ENCODE data around the gene ASB15.
A peak's percentile ranks its signal among the peaks of the same experiment; 100 is the strongest.

Gene ASB15

DNA sequence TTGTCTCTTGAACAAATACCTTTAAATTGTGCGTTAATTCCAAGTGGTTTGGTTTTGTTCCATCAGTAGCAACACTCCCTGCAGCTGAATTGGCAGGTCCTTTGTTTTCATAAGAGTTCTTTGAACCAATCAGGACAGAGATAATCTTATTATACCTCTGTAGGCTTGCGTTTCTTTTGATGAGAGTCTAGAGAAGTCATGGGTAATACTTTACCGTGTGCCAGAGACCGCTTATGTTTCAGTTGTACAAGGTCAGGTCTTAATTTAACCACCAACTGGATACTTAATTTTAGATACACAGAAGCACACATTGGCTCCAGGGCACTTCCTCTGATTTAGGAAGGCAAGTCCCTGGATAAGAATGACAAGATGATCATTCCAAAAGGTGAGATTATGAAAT lies at the start of gene ASB15:
TSS of gene ASB15 (plus strand) at position 292 of the 400 bp plus-strand sequence. CDS start 12,682 bp downstream, outside the sequence.
- TF ChIP-seq GATA3 (IDR thresholded peaks at IDR 0.05; ENCODE audit: low read depth, low read length) (no peak), GATA2 (IDR thresholded peaks at IDR 0.05; ENCODE audit: low read depth, low read length) (no peak)

DNA sequence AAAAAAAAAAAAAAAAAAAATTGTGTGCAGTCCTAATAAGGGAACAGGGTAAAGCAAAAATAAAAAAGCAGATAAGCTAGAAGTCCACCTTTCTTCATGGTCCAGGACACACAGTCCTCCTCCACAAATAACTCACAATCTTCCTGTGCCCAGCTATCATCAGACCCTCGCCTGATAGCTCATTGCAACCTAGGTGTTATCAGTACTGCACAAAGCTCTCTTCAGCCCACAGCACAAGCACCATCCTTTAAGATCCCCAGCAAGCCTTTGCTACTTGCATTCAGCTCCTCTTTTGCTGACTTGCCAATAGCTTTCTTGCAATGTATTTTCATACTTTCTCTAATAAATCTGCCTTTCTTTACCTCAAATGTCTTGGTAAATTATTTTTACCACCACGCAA lies 49.0 kb upstream of the ASB15 start:
- TF ChIP-seq GATA3 (IDR thresholded peaks at IDR 0.05; ENCODE audit: low read depth, low read length) = no peak
- TF ChIP-seq GATA2 (IDR thresholded peaks at IDR 0.05; ENCODE audit: low read depth, low read length) = no peak

- TF ChIP-seq GATA3 (IDR thresholded peaks at IDR 0.05; ENCODE audit: low read depth, low read length) (no peak), GATA2 (IDR thresholded peaks at IDR 0.05; ENCODE audit: low read depth, low read length) (no peak)
These were observed 48.5 kb upstream of the ASB15 start for GRCh38 chr7:123553159-123553558.

- TF ChIP-seq GATA2 (IDR thresholded peaks at IDR 0.05; ENCODE audit: low read depth, low read length) = no peak
- no peak for TF ChIP-seq GATA3 (IDR thresholded peaks at IDR 0.05; ENCODE audit: low read depth, low read length)
These were observed 46.1 kb upstream of the ASB15 start for GRCh38 chr7:123555484-123555883.

DNA sequence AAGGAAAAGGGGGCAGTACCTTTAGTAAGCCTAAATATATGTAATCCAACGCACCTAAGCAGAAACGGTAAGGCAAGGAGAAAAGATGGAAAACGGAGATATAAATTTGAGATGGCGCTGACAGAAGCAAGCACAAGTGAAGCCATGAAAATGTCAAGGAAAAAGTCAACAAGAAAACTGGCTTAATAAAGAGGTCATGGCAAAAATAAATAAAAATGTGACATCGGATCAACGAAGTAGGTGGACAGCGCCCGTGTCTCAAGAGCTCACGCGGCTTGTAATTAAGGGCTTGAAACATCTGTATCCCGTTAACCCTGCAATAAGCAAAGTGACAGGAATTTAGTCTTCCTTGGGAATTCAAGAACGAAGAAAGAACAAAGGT lies 44.6 kb upstream of the ASB15 start:
- no peak for TF ChIP-seq GATA2 (IDR thresholded peaks at IDR 0.05; ENCODE audit: low read depth, low read length)
- TF ChIP-seq GATA3 (IDR thresholded peaks at IDR 0.05; ENCODE audit: low read depth, low read length) = no peak

GRCh38 chr7:123557398-123558288 lies 44.0 kb upstream of the ASB15 start, which contains the start of gene NDUFA5:
Gene NDUFA5, minus strand, starts transcription at chr7:123557818. Its CDS starts 23 bp downstream, at chr7:123557795.
- TF ChIP-seq GATA2 (IDR thresholded peaks at IDR 0.05; ENCODE audit: low read depth, low read length) = 0 out of 2 replicates have a peak, but pooled peaks have one; percentile 8
- TF ChIP-seq GATA3 (IDR thresholded peaks at IDR 0.05; ENCODE audit: low read depth, low read length) = no peak

DNA sequence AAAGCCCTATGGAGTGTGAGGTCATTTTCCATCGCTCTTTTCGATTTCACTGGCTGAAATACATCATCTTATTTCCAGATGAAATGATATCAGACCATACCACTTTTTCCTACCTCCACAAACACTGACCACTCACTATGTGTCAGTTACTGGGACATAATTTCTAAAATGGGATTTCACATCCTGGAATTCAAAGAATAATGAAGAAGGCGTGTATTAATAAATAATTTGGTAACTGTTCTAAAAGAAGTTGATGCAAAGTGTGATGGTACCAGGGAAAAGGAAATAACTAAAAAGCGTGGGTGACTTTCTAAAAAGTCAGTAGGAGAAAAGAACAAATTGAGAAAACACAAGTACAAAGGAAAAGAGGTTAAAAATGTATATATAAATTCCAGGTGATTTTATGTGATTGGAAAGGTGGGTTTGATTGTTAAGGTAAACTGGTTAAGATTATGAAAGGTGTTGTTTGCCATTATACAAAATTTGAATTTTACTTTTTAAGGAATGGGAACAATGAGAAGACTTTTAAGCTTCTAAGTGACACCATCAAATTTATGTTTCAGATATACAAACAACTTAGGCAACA lies 43.2 kb upstream of the ASB15 start:
- TF ChIP-seq GATA2 (IDR thresholded peaks at IDR 0.05; ENCODE audit: low read depth, low read length) (no peak), GATA3 (IDR thresholded peaks at IDR 0.05; ENCODE audit: low read depth, low read length) (peak; percentile 14; the same call in 1 of the 2 replicates)

DNA sequence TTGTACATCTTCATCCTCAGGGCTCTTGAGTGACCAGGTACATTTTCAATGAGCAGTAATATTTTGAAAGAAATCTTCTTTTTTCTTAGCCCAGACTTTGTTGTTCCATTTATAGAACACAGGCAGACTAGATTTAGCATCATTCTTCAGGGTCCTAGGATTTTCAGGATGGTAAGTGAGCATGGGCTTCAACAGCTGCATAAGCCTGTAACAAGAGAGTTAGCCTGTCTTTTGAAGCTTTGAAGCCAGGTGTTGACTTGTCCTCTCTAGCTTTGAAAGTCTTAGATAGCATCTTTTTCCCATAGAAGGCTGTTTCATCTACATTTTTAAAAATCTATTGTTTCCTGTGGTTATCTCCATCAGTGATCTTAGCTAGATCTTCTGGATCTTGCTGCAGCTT lies 39.5 kb upstream of the ASB15 start:
- TF ChIP-seq GATA3 (IDR thresholded peaks at IDR 0.05; ENCODE audit: low read depth, low read length) (no peak), GATA2 (IDR thresholded peaks at IDR 0.05; ENCODE audit: low read depth, low read length) (no peak)

- TF ChIP-seq GATA2 (IDR thresholded peaks at IDR 0.05; ENCODE audit: low read depth, low read length) (no peak), GATA3 (IDR thresholded peaks at IDR 0.05; ENCODE audit: low read depth, low read length) (no peak)
These were observed 32.1 kb upstream of the ASB15 start for GRCh38 chr7:123569352-123570010.

- TF ChIP-seq GATA3 (IDR thresholded peaks at IDR 0.05; ENCODE audit: low read depth, low read length) (no peak), GATA2 (IDR thresholded peaks at IDR 0.05; ENCODE audit: low read depth, low read length) (no peak)
These were observed 31.0 kb upstream of the ASB15 start for GRCh38 chr7:123570390-123571182.

- TF ChIP-seq GATA3 (IDR thresholded peaks at IDR 0.05; ENCODE audit: low read depth, low read length) (no peak), GATA2 (IDR thresholded peaks at IDR 0.05; ENCODE audit: low read depth, low read length) (no peak)
These were observed 30.4 kb upstream of the ASB15 start for GRCh38 chr7:123571187-123571586.

DNA sequence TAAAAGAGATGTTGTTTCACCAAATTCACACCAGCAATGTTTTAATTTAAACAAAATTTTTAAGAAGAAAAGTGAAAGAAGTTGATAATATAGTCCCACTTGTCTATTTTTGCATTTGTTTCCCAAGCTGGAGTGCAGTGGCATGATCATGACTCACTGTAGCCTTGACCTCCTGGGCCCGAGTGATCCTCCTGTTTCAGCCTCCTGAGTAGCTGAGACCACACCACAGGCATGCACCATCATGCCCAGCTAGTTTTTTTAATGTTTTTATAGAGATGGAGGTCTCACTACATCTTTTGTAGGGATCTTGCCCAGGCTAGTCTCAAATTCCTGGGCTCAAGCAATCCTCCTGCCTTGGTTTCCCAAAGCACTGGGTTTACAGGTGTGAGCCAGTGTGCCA lies 29.9 kb upstream of the ASB15 start:
- TF ChIP-seq GATA2 (IDR thresholded peaks at IDR 0.05; ENCODE audit: low read depth, low read length) (no peak), GATA3 (IDR thresholded peaks at IDR 0.05; ENCODE audit: low read depth, low read length) (no peak)

- no peak for TF ChIP-seq GATA3 (IDR thresholded peaks at IDR 0.05; ENCODE audit: low read depth, low read length)
- no peak for TF ChIP-seq GATA2 (IDR thresholded peaks at IDR 0.05; ENCODE audit: low read depth, low read length)
These were observed 28.3 kb upstream of the ASB15 start for GRCh38 chr7:123573341-123573740.

All from SH-SY5Y (cell line).